IgD-negative memory B cell (primary cell): ENCODE data around the gene FCRL3. TPM values are rescaled to one million over a fixed set of nuclear protein-coding genes. Genes with fewer than 3 reads are reported as not detected.

Experiments used
- H3K27ac Mint-ChIP-seq, 3 donors: one replicate each; pipeline ENCODE4 v1.8.0; 2020 to 2022; ENCODE audit warnings: mild to moderate bottlenecking in 3 of 3, mixed read lengths in 3 of 3, moderate library complexity in 1 of 3
- H3K27me3 Mint-ChIP-seq: one replicate; pipeline ENCODE4 v1.8.0; 2021; ENCODE audit warnings: mixed read lengths
- H3K36me3 Mint-ChIP-seq: one replicate; pipeline ENCODE4 v1.8.0; 2020; ENCODE audit warnings: mild to moderate bottlenecking, mixed read lengths
- H3K4me1 Mint-ChIP-seq, 3 donors: one replicate each; pipeline ENCODE4 v1.8.0; 2020 to 2022; ENCODE audit warnings: mixed read lengths in 3 of 3, mild to moderate bottlenecking in 1 of 3
- H3K4me3 Mint-ChIP-seq, 4 donors: one replicate each; pipeline ENCODE4 v1.8.0; 2020 to 2022; ENCODE audit warnings: mild to moderate bottlenecking in 4 of 4, mixed read lengths in 4 of 4, moderate library complexity in 3 of 4
- H3K9me3 Mint-ChIP-seq, 3 donors: one replicate each; pipeline ENCODE4 v1.8.0; 2020 to 2021; ENCODE audit warnings: mixed read lengths in 3 of 3, mild to moderate bottlenecking in 1 of 3
- polyA plus RNA-seq: library from polyadenylated mRNA; unstranded; fragments of 300-500 nt; fragmentation: Illumina TruSeq; gene quantifications from one replicate; pipeline ENCODE4 v1.2.3, GENCODE V29; 2021

The FCRL3 gene
- polyA plus RNA-seq, 1 donor from 2014 or later, result 84.5 TPM

DNA sequence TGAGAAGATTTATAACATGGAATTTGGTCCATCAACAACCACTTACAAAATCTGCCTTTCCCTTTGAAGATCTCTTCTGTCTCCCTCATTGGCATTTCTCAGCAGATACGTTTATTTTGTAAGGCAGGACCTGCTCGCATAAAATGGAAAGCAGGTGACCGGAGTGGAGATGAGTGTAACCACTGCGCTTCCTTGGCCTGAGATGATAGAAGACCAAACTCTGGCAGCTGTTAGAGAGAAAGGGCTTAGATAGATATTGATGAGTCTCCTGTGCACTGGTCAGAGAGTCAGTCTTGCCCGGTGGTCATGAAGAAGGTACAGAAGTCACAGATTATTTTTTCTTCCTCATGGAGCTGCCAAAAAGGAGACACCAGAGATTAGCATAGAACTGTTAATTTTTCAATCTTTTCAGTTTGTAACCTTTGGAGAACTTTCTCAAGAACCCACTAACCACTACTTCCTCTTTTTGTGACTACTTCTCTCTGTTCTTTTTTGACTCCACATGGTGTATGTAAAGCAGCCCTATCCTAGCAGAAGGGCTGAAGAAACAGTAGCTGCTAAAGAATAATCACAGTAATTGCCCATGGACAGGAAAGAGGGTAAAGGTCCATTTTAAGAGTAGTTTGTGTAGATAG lies 47.6 kb downstream of the FCRL3 start:
- Mint-ChIP-seq H3K9me3 (no peaks in the 10 kb centered on the region), H3K4me1 (peaks cover 27 to 33% (median 29%) of the 10 kb centered on the region in 3 donors), H3K36me3 (no peaks in the 10 kb centered on the region), H3K27ac (peak overlapping the region; percentile 2 to 54 (median 11)), H3K4me3 (peak overlapping the region; percentile 2 to 82 (median 58)), H3K27me3 (no peaks in the 10 kb centered on the region)

DNA sequence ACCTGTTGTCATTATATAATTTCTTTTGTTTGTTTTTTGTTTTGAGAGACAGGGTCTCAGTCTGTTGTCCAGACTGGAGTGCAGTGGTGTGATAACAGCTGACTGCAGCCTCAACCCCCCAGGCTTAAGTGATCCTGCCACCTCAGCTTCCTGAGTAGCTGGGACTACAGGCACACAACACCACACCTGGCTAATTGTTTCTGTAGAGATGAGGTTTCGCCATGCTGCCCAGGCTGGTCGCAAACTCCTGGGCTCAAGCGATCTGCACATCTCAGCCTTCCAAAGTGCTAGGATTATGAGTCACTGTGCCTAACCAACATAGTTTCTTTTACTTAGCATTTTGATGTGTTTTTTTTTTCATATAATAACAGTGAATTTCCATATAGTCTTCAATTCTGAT lies 52.3 kb downstream of the FCRL3 start:
- Mint-ChIP-seq H3K4me3 (no peak overlapping the region), H3K27me3 (peaks cover 1% of the 10 kb centered on the region), H3K36me3 (peaks cover 1% of the 10 kb centered on the region), H3K4me1 (peaks cover 22 to 31% (median 24%) of the 10 kb centered on the region in 3 donors), H3K9me3 (no peaks in the 10 kb centered on the region), H3K27ac (no peak overlapping the region)

DNA sequence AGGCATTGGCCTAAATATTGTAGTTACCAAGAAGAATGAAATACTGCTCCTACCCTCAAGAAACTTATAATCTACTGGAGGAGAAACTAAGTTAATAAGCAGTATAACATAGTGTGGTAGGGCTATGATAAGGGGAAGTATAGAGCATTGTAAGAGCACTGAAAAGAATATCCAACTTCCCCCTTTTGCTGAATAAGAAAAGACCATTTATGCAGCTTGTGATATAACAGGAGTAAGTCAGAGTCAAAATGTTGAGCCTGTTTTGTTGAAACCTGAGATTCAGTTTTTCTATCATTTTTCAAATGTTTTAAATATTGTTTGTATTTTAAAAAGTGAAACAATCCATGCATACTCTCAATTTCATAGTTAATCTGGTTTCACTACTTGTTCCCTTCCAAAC lies 54.4 kb downstream of the FCRL3 start:
- peaks cover 1% of the 10 kb centered on the region for H3K36me3 Mint-ChIP-seq
- no peaks in the 10 kb centered on the region for H3K9me3 Mint-ChIP-seq
- peaks cover 1% of the 10 kb centered on the region for H3K27me3 Mint-ChIP-seq
- no peak overlapping the region for H3K27ac Mint-ChIP-seq
- peaks cover 5 to 11% (median 6%) of the 10 kb centered on the region in 3 donors for H3K4me1 Mint-ChIP-seq
- peak overlapping the region in 1 of 4 donors; percentile 20 for H3K4me3 Mint-ChIP-seq

DNA sequence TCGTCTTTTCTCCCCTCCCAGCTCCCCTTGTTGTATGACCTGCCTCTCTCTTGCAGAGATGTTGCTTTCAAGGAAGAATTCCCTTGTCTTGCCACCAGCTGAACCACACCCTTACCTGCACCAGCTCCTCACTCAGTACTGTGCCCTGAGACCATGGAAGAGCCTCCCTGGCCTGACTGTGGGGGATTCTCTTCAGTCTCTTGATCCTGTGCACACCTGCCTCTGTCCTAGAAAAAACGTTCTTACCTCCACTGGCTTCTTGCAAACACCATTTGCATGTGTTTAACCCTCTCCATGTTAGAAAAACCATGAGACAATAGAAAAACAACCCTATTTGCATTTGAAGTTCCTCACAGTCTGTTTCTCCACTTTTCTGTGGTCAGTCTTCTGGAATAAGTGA lies 59.4 kb downstream of the FCRL3 start:
- peaks cover 4 to 18% (median 6%) of the 10 kb centered on the region in 3 donors for H3K4me1 Mint-ChIP-seq
- peaks cover 3% of the 10 kb centered on the region for H3K36me3 Mint-ChIP-seq
- no peak overlapping the region for H3K27ac Mint-ChIP-seq
- H3K27me3 Mint-ChIP-seq, result peaks cover 3% of the 10 kb centered on the region
- H3K9me3 Mint-ChIP-seq, result no peaks in the 10 kb centered on the region
- H3K4me3 Mint-ChIP-seq, result no peak overlapping the region

DNA sequence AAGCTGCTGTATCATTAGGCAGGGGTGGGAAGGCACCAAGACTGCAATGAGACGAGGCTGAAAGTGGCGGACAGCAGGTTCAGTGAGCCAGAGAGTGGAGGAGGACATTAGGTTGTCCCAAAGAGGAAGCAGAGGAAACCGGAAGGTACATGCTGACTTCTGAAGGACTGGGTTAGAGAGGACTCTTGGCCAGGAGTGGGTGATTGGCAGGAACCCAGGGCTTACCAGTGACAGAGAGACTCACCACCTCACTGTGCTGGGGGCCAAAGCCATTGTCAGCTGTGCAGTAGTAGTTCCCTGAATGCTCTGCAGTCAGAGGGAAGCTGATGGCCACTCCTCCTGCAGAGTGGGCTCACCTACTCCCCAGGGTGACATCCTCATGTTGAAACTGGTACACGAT lies 60.8 kb downstream of the FCRL3 start:
- peaks cover 3% of the 10 kb centered on the region for H3K27me3 Mint-ChIP-seq
- no peaks in the 10 kb centered on the region for H3K9me3 Mint-ChIP-seq
- H3K4me1 Mint-ChIP-seq, result peaks cover 2 to 8% (median 5%) of the 10 kb centered on the region in 3 donors
- H3K36me3 Mint-ChIP-seq, result peaks cover 4% of the 10 kb centered on the region
- H3K4me3 Mint-ChIP-seq, result peak overlapping the region in 1 of 4 donors; percentile 19
- no peak overlapping the region for H3K27ac Mint-ChIP-seq

DNA sequence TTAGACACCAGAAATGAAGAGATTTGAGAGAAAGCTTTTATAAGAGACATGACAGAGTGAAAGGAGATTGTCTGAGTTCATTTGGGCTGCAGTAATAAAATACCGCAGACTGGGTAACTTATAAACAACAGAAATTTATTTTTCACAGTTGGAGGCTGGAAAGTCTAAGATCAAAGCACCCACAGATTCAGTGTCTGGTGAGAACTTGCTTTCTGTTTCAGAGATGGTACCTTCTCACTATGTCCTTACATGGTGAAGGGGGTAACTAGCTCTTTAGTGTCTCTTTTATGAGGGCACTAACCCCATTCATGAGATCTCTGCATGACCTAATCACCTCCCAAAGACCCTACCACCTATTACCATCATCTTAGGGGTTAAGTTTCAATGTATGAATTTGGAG lies 71.8 kb downstream of the FCRL3 start:
- no peaks in the 10 kb centered on the region for H3K27me3 Mint-ChIP-seq
- H3K36me3 Mint-ChIP-seq, result peaks cover 1% of the 10 kb centered on the region
- H3K4me3 Mint-ChIP-seq, result no peak overlapping the region
- H3K9me3 Mint-ChIP-seq, result peaks cover 0 to 3% (median 0%) of the 10 kb centered on the region in 3 donors
- peak overlapping the region in 1 of 3 donors; percentile 1 for H3K27ac Mint-ChIP-seq
- peaks cover 6 to 16% (median 9%) of the 10 kb centered on the region in 3 donors for H3K4me1 Mint-ChIP-seq

Other genes starting within 250 kb of the FCRL3 start
- gene FCRL5, start 148.3 kb downstream of the FCRL3 start, polyA plus RNA-seq, result 26.5 TPM
- 0.06 TPM for gene FCRL4, start 102.7 kb downstream of the FCRL3 start, polyA plus RNA-seq
- gene FCRL2, start 76.4 kb upstream of the FCRL3 start, polyA plus RNA-seq, result 52.3 TPM
- gene FCRL1, start 119.4 kb upstream of the FCRL3 start, polyA plus RNA-seq, result 141 TPM
- gene CD5L, start 141.0 kb upstream of the FCRL3 start, polyA plus RNA-seq, result not detected